ENCODE data around the gene LRRC25.
"Not testable (repeated sequence)": the region's sequence is repeated elsewhere in the genome, so short reads cannot be mapped to it uniquely, and the experiment has no call there.

GRCh38 chr19:18354743-18355142 is 42.7 kb downstream of the LRRC25 start:
- TF ChIP-seq CTCF, POLR2AphosphoS5 (IDR thresholded peaks at IDR 0.05): not testable (repeated sequence)

Measured in upper lobe of left lung (tissue), 4 donors.